NB4 (cell line): Measurements from ENCODE around the gene CDH23.

Experiments
- DNase-seq: peaks from one replicate; pipeline ENCODE4 v3.0.0; 2010; ENCODE audit warnings: low read depth
- H3K4me3 ChIP-seq: one replicate; pipeline ENCODE4 v1.5.1; 2011; ENCODE audit warnings: mild to moderate bottlenecking, low read depth, low read length, moderate library complexity
- MYC ChIP-seq: IDR thresholded peaks from 2 replicates; pipeline ENCODE4 v1.6.1; 2011; ENCODE audit warnings: low read depth, low read length
- POLR2A ChIP-seq: IDR thresholded peaks from 2 replicates; pipeline ENCODE4 v1.6.1; 2011; ENCODE audit warnings: mild to moderate bottlenecking; ENCODE audit not compliant: insufficient read length; ENCODE audit errors: extremely low read depth
- TF ChIP-seq, protein P1 (sequence below): IDR thresholded peaks from one replicate; pipeline ENCODE4 v1.5.1; 2012; ENCODE audit warnings: low read depth, low read length
- TF ChIP-seq, protein P2 (sequence below): IDR thresholded peaks from 2 replicates; pipeline ENCODE4 v1.6.1; 2011; ENCODE audit warnings: low read depth, low read length

Gene CDH23

GRCh38 chr10:71588685-71589084, 192.0 kb downstream of the CDH23 start:
- no peak for TF ChIP-seq POLR2A
- TF ChIP-seq, protein P1, sequence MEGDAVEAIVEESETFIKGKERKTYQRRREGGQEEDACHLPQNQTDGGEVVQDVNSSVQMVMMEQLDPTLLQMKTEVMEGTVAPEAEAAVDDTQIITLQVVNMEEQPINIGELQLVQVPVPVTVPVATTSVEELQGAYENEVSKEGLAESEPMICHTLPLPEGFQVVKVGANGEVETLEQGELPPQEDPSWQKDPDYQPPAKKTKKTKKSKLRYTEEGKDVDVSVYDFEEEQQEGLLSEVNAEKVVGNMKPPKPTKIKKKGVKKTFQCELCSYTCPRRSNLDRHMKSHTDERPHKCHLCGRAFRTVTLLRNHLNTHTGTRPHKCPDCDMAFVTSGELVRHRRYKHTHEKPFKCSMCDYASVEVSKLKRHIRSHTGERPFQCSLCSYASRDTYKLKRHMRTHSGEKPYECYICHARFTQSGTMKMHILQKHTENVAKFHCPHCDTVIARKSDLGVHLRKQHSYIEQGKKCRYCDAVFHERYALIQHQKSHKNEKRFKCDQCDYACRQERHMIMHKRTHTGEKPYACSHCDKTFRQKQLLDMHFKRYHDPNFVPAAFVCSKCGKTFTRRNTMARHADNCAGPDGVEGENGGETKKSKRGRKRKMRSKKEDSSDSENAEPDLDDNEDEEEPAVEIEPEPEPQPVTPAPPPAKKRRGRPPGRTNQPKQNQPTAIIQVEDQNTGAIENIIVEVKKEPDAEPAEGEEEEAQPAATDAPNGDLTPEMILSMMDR = no peak
- TF ChIP-seq, protein P2, sequence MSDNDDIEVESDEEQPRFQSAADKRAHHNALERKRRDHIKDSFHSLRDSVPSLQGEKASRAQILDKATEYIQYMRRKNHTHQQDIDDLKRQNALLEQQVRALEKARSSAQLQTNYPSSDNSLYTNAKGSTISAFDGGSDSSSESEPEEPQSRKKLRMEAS = no peak
- no peak for TF ChIP-seq MYC
- no peak overlapping the region for H3K4me3 ChIP-seq

GRCh38 chr10:71589617-71590551, 193.2 kb downstream of the CDH23 start:
- H3K4me3 ChIP-seq = no peak overlapping the region
- DNase-seq = peak; percentile 42

More at GRCh38 chr10:71588685-71589084, 192.0 kb downstream of the CDH23 start:
- DNase-seq = no peak

DNA sequence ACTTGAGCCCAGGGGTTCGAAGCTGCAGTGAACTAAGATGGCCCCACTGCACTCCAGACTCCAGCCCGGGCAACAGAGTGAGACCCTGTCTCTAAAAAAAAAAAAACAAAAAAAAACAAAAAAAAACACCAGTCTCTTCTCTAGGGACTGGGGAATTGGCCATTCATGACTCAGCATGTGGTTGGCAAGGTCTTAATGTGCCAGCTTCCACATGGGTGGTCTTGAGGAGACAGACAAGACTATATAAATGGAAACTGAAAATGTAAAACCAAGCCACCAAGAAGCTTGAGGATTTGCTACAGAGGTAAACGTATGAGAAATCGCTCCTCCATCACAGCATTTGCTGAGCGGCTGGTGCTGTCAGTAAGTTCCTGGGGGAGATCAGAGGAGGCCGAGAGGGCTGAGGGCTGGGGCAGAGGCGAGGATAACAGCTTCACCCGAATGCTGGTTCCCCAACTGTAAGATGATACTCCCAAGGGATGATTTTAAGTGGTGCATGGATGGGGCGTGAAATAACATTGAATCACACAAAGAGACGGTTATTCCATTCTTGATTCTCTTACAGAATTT, 194.1 kb downstream of the CDH23 start:
- TF ChIP-seq, protein P1 = no peak
- TF ChIP-seq MYC (no peak), POLR2A (no peak)
- TF ChIP-seq, protein P2 = no peak

More at GRCh38 chr10:71589617-71590551, 193.2 kb downstream of the CDH23 start:
- no peak for TF ChIP-seq MYC

GRCh38 chr10:71594934-71595571, 198.3 kb downstream of the CDH23 start:
- DNase-seq = no peak
- no peak overlapping the region for H3K4me3 ChIP-seq
- TF ChIP-seq MYC = no peak
- no peak for TF ChIP-seq POLR2A
- TF ChIP-seq, protein P1 = no peak
- TF ChIP-seq, protein P2 = no peak

More for the DNA sequence above, 194.1 kb downstream of the CDH23 start:
- no peak for DNase-seq
- no peak overlapping the region for H3K4me3 ChIP-seq

DNA sequence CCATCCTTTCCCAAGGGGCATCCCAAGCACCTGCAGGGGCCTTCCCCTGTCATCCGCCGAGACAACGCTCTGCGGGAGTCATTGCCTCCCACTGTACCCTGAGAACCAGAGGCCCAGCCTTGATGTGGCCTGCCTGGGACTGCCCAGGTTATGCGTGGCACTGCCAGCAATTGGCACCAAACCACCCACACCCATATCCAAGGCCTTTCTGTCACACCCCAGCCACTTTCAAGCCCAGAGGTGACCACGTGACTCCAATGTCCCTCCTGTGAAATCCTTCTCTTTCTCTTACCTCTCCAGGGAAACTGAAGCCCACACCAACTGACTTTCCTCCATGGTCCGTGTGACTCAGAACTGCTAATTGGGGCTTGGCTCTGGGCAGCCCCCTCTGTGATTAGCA, 198.9 kb downstream of the CDH23 start:
- DNase-seq = no peak
- no peak overlapping the region for H3K4me3 ChIP-seq
- no peak for TF ChIP-seq POLR2A

GRCh38 chr10:71596127-71596526, 199.4 kb downstream of the CDH23 start:
- no peak overlapping the region for H3K4me3 ChIP-seq
- no peak for DNase-seq
- TF ChIP-seq MYC (no peak), POLR2A (no peak)
- TF ChIP-seq, protein P1 = no peak
- TF ChIP-seq, protein P2 = no peak
